PC-9 (cell line): ENCODE data around the gene C1orf35. TPM values are rescaled to one million over a fixed set of nuclear protein-coding genes. Genes with fewer than 3 reads are reported as not detected.

ENCODE experiments used
- BruUV-seq: library from RNA; stranded (reverse); fragments of 400-500 nt; replicated peaks from 2 replicates; lab custom pipeline; 2021; lab: Mats Ljungman, UMichigan
- CTCF ChIA-PET: fragments of 300-600 bp; sonication (Branson Sonifier 250); formaldehyde crosslinking; loops from one replicate; lab custom pipeline; 2022; ENCODE audit warnings: antibody characterized with exemption; lab: Charles Lee
- POLR2A ChIA-PET: fragments of 300-600 bp; sonication (Branson Sonifier 250); formaldehyde crosslinking; loops from one replicate; lab custom pipeline; 2022; ENCODE audit warnings: antibody characterized with exemption; ENCODE audit not compliant: unreplicated experiment; lab: Charles Lee
- DNase-seq, 2 experiments: peaks; one replicate each; pipeline versions ENCODE4 v3.0.0 to v3.0.0-alpha.2; 2015 to 2022; ENCODE audit warnings: mixed read lengths in 1 of 2
- H2AFZ ChIP-seq: fragments of 200-600 bp; sonication (generic); 2 replicates; pipeline ENCODE4 v1.8.1; 2017; ENCODE audit warnings: antibody characterized with exemption
- H3F3A ChIP-seq: fragments of 200-600 bp; sonication (generic); 2 replicates; pipeline ENCODE4 v1.8.1; 2017; ENCODE audit warnings: antibody characterized with exemption, mild to moderate bottlenecking, low read depth; ENCODE audit not compliant: insufficient read depth
- H3K27ac ChIP-seq: fragments of 200-600 bp; sonication (generic); 2 replicates; pipeline ENCODE4 v1.6.1; 2016; ENCODE audit warnings: mixed run types
- H3K27me3 ChIP-seq: fragments of 200-600 bp; sonication (generic); 2 replicates; pipeline ENCODE4 v1.6.1; 2016; ENCODE audit warnings: low read depth, mixed run types; ENCODE audit not compliant: insufficient read depth
- H3K36me3 ChIP-seq: fragments of 200-600 bp; sonication (generic); 2 replicates; pipeline ENCODE4 v1.6.1; 2016; ENCODE audit warnings: low read depth, mixed run types
- H3K4me1 ChIP-seq: fragments of 200-600 bp; sonication (generic); replicated peaks from 2 replicates; pipeline ENCODE4 v1.6.1; 2016; ENCODE audit warnings: mixed run types; ENCODE audit not compliant: insufficient read depth
- H3K4me2 ChIP-seq: fragments of 200-600 bp; sonication (generic); 2 replicates; pipeline ENCODE4 v1.6.1; 2017; ENCODE audit warnings: mixed run types
- H3K4me3 ChIP-seq: fragments of 200-600 bp; sonication (generic); 2 replicates; pipeline ENCODE4 v1.6.1; 2016; ENCODE audit warnings: mixed run types
- H3K79me2 ChIP-seq: fragments of 200-600 bp; sonication (generic); 2 replicates; pipeline ENCODE4 v1.6.1; 2017; ENCODE audit warnings: low read depth, mixed run types
- H3K9me2 ChIP-seq: fragments of 200-600 bp; sonication (generic); 2 replicates; pipeline ENCODE4 v1.8.1; 2017; ENCODE audit warnings: mild to moderate bottlenecking; ENCODE audit not compliant: insufficient read depth
- H3K9me3 ChIP-seq: fragments of 200-600 bp; sonication (generic); 2 replicates; pipeline ENCODE4 v1.8.1; 2016; ENCODE audit warnings: low read depth; ENCODE audit not compliant: insufficient read depth
- H4K20me1 ChIP-seq: fragments of 200-600 bp; sonication (generic); 2 replicates; pipeline ENCODE4 v1.8.1; 2017; ENCODE audit not compliant: insufficient read depth
- CTCF ChIP-seq: fragments of 200-600 bp; sonication (generic); conservative IDR thresholded peaks from 2 replicates; pipeline ENCODE4 v1.6.1; 2017; ENCODE audit warnings: mixed run types, antibody characterized with exemption, mild to moderate bottlenecking, moderate library complexity
- EZH2 ChIP-seq: fragments of 200-600 bp; sonication (generic); IDR thresholded peaks from 2 replicates; pipeline ENCODE4 v1.8.0; 2017; ENCODE audit warnings: antibody characterized with exemption, low read depth
- intact Hi-C: fragments of 100-400 bp; cut with micrococcal nuclease; formaldehyde crosslinking; loops from one replicate; pipeline ENCODE4 v1.10.0; 2022; ENCODE audit not compliant: unreplicated experiment
- total RNA-seq: library from RNA; stranded (reverse); gene quantifications from 2 replicates; pipeline ENCODE4 v1.2.3, GENCODE V29; 2021

C1orf35 gene
- total RNA-seq, 1 experiment from 2014 or later = 26.4 TPM

- no peak overlapping the region for H3K4me2 ChIP-seq
- BruUV-seq = no TSS peak
- no peak overlapping the region for H3K27ac ChIP-seq
- H3K4me1 ChIP-seq = peaks cover 7% of the 10 kb centered on the region
- ChIA-PET CTCF (no interaction called here), POLR2A (no interaction called here)
- no peak for DNase-seq
- no peaks in the 10 kb centered on the region for H4K20me1 ChIP-seq
- peaks cover 10% of the 10 kb centered on the region for H3F3A ChIP-seq
- H3K79me2 ChIP-seq = no peaks in the 10 kb centered on the region
- no peaks in the 10 kb centered on the region for H3K9me2 ChIP-seq
- TF ChIP-seq EZH2 (no peak), CTCF (no peak; the same call in 1 of the 2 replicates)
- H3K27me3 ChIP-seq = peaks cover 10% of the 10 kb centered on the region; the same call in 1 of the 2 replicates
- no peak overlapping the region for H2AFZ ChIP-seq
- no peak overlapping the region for H3K4me3 ChIP-seq
- H3K36me3 ChIP-seq = no peaks in the 10 kb centered on the region
- intact Hi-C loops = no loop called here
- H3K9me3 ChIP-seq = no peaks in the 10 kb centered on the region
Observed at GRCh38 chr1:228062812-228063211, 40.3 kb downstream of the C1orf35 start.

GRCh38 chr1:228062085-228062791 lies 40.9 kb downstream of the C1orf35 start:
- no peak overlapping the region for H3K27ac ChIP-seq
- CTCF ChIA-PET = no interaction called here

More at GRCh38 chr1:228062085-228062791, 40.9 kb downstream of the C1orf35 start:
- no peaks in the 10 kb centered on the region for H4K20me1 ChIP-seq
- no peaks in the 10 kb centered on the region for H3K9me3 ChIP-seq
- peaks cover 16% of the 10 kb centered on the region for H3F3A ChIP-seq
- no peaks in the 10 kb centered on the region for H3K79me2 ChIP-seq
- intact Hi-C loops = no loop called here
- peaks cover 12% of the 10 kb centered on the region for H3K4me1 ChIP-seq
- no peak overlapping the region for H3K4me3 ChIP-seq
- H3K36me3 ChIP-seq = no peaks in the 10 kb centered on the region
- H3K9me2 ChIP-seq = no peaks in the 10 kb centered on the region
- H3K27me3 ChIP-seq = peaks cover 8% of the 10 kb centered on the region; the same call in 1 of the 2 replicates
- POLR2A ChIA-PET = no interaction called here
- TF ChIP-seq EZH2 (no peak), CTCF (no peak)
- no peak overlapping the region for H3K4me2 ChIP-seq
- no TSS peak for BruUV-seq
- no peak for DNase-seq
- no peak overlapping the region for H2AFZ ChIP-seq
